HG03135 (cell line): ENCODE measurements around the gene ITFG1.
"Not testable (repeated sequence)": the region's sequence is repeated elsewhere in the genome, so short reads cannot be mapped to it uniquely, and the experiment has no call there.

Source experiments
- ATAC-seq: cut with Tn5 transposase; IDR thresholded peaks from one replicate; pipeline ENCODE4 v1.9.1; 2021; ENCODE audit warnings: mild to moderate bottlenecking, moderate library complexity; ENCODE audit not compliant: unreplicated experiment

Gene ITFG1

GRCh38 chr16:47258874-47259461, 201.9 kb downstream of the ITFG1 start:
- ATAC-seq: peak; percentile 55

GRCh38 chr16:47254756-47255155, 206.1 kb downstream of the ITFG1 start:
- ATAC-seq: no peak

GRCh38 chr16:47250983-47251382, 209.9 kb downstream of the ITFG1 start:
- ATAC-seq: no peak

- ATAC-seq: no peak
Measured at GRCh38 chr16:47247690-47248089, 213.2 kb downstream of the ITFG1 start.

GRCh38 chr16:47244206-47244605, 216.7 kb downstream of the ITFG1 start:
- ATAC-seq: no peak

GRCh38 chr16:47241061-47241460, 219.8 kb downstream of the ITFG1 start:
- no peak for ATAC-seq

- ATAC-seq: no peak
Measured at GRCh38 chr16:47236716-47237115, 224.1 kb downstream of the ITFG1 start.

GRCh38 chr16:47230296-47230695, 230.6 kb downstream of the ITFG1 start:
- ATAC-seq: no peak

GRCh38 chr16:47229053-47230050, 231.5 kb downstream of the ITFG1 start:
- no peak for ATAC-seq

- ATAC-seq: no peak
Measured at GRCh38 chr16:47228241-47228640, 232.6 kb downstream of the ITFG1 start.

GRCh38 chr16:47213761-47214440, 247.0 kb downstream of the ITFG1 start:
- no peak for ATAC-seq

GRCh38 chr16:47211218-47211617, 249.6 kb downstream of the ITFG1 start:
- ATAC-seq: no peak

- ATAC-seq: no peak
Measured at GRCh38 chr16:47204736-47205504, 255.9 kb downstream of the ITFG1 start.

GRCh38 chr16:47203433-47203832, 257.4 kb downstream of the ITFG1 start:
- not testable (repeated sequence) for ATAC-seq

- ATAC-seq: no peak
Measured at GRCh38 chr16:47198180-47198575, 262.7 kb downstream of the ITFG1 start.

- ATAC-seq: no peak
Measured at GRCh38 chr16:47197536-47198179, 263.2 kb downstream of the ITFG1 start.

GRCh38 chr16:47196457-47196856, 264.4 kb downstream of the ITFG1 start:
- ATAC-seq: no peak

- ATAC-seq: no peak
Measured at GRCh38 chr16:47182318-47182717, 278.5 kb downstream of the ITFG1 start.

- not testable (repeated sequence) for ATAC-seq
Measured at GRCh38 chr16:47181066-47181465, 279.8 kb downstream of the ITFG1 start.

- no peak for ATAC-seq
Measured at GRCh38 chr16:47180073-47180472, 280.8 kb downstream of the ITFG1 start.
